HEK293 (cell line): ENCODE results near the gene ENO2.

Experiments used
- BCL11A ChIP-seq: fragments of 450-650 bp; formaldehyde crosslinking; IDR thresholded peaks from 2 replicates; pipeline ENCODE4 v1.5.1; 2016; ENCODE audit warnings: low read depth, missing biosample characterization, missing genetic modification characterization
- HOXC10 ChIP-seq: sonication (generic); formaldehyde crosslinking; IDR thresholded peaks from 2 replicates; pipeline ENCODE4 v1.8.1; 2023; ENCODE audit warnings: mild to moderate bottlenecking, missing genetic modification reagents
- KLF1 ChIP-seq: fragments of 450-650 bp; formaldehyde crosslinking; IDR thresholded peaks from 2 replicates; pipeline ENCODE4 v1.5.1; 2016; ENCODE audit warnings: missing biosample characterization, missing genetic modification characterization
- KLF7 ChIP-seq: fragments of 450-650 bp; formaldehyde crosslinking; IDR thresholded peaks from 2 replicates; pipeline ENCODE4 v1.5.1; 2016; ENCODE audit warnings: missing biosample characterization, missing genetic modification characterization, borderline replicate concordance
- KLF8 ChIP-seq: fragments of 450-650 bp; formaldehyde crosslinking; IDR thresholded peaks from 2 replicates; pipeline ENCODE4 v1.5.1; 2016; ENCODE audit warnings: missing biosample characterization, missing genetic modification characterization
- KLF9 ChIP-seq: fragments of 450-650 bp; formaldehyde crosslinking; IDR thresholded peaks from 2 replicates; pipeline ENCODE4 v1.5.1; 2016; ENCODE audit warnings: missing biosample characterization, missing genetic modification characterization, low read depth
- OSR2 ChIP-seq: fragments of 450-650 bp; formaldehyde crosslinking; IDR thresholded peaks from 2 replicates; pipeline ENCODE4 v1.5.1; 2016; ENCODE audit warnings: missing biosample characterization, missing genetic modification characterization
- PRDM4 ChIP-seq: fragments of 450-650 bp; formaldehyde crosslinking; IDR thresholded peaks from 2 replicates; pipeline ENCODE4 v1.5.1; 2017; ENCODE audit warnings: missing biosample characterization, missing genetic modification characterization
- YY1 ChIP-seq: fragments of 450-650 bp; formaldehyde crosslinking; IDR thresholded peaks from 2 replicates; pipeline ENCODE4 v1.5.1; 2018; ENCODE audit warnings: missing biosample characterization, missing genetic modification characterization
- ZFP3 ChIP-seq: fragments of 450-650 bp; formaldehyde crosslinking; IDR thresholded peaks from 2 replicates; pipeline ENCODE4 v1.5.1; 2016; ENCODE audit warnings: low read depth, missing biosample characterization, missing genetic modification characterization
- ZNF112 ChIP-seq: fragments of 450-650 bp; formaldehyde crosslinking; IDR thresholded peaks from 2 replicates; pipeline ENCODE4 v1.5.0; 2017; ENCODE audit warnings: missing biosample characterization, missing genetic modification characterization
- ZNF132 ChIP-seq: fragments of 450-650 bp; formaldehyde crosslinking; IDR thresholded peaks from 2 replicates; pipeline ENCODE4 v1.5.1; 2017; ENCODE audit warnings: missing biosample characterization, missing genetic modification characterization, borderline replicate concordance
- ZNF138 ChIP-seq: fragments of 450-650 bp; formaldehyde crosslinking; IDR thresholded peaks from 2 replicates; pipeline ENCODE4 v1.5.1; 2016; ENCODE audit warnings: missing biosample characterization, missing genetic modification characterization, borderline replicate concordance
- ZNF174 ChIP-seq: fragments of 450-650 bp; formaldehyde crosslinking; IDR thresholded peaks from 2 replicates; pipeline ENCODE4 v1.5.0; 2017; ENCODE audit warnings: missing biosample characterization, mild to moderate bottlenecking, missing genetic modification characterization
- ZNF2 ChIP-seq: fragments of 450-650 bp; formaldehyde crosslinking; IDR thresholded peaks from 2 replicates; pipeline ENCODE4 v1.5.1; 2016; ENCODE audit warnings: missing biosample characterization, missing genetic modification characterization
- ZNF202 ChIP-seq: fragments of 450-650 bp; formaldehyde crosslinking; IDR thresholded peaks from 2 replicates; pipeline ENCODE4 v1.5.1; 2016; ENCODE audit warnings: missing biosample characterization, missing genetic modification characterization, borderline replicate concordance
- ZNF211 ChIP-seq: fragments of 450-650 bp; formaldehyde crosslinking; IDR thresholded peaks from 2 replicates; pipeline ENCODE4 v1.5.1; 2016; ENCODE audit warnings: low read depth, missing biosample characterization, missing genetic modification characterization
- ZNF302 ChIP-seq: fragments of 450-650 bp; formaldehyde crosslinking; IDR thresholded peaks from 2 replicates; pipeline ENCODE4 v1.5.1; 2016; ENCODE audit warnings: missing biosample characterization, missing genetic modification characterization, low read depth
- ZNF335 ChIP-seq: fragments of 450-650 bp; formaldehyde crosslinking; conservative IDR thresholded peaks from 2 replicates; pipeline ENCODE4 v1.5.1; 2016; ENCODE audit warnings: missing biosample characterization, missing genetic modification characterization
- ZNF423 ChIP-seq: fragments of 450-650 bp; formaldehyde crosslinking; IDR thresholded peaks from 2 replicates; pipeline ENCODE4 v1.5.1; 2016; ENCODE audit warnings: missing biosample characterization, missing genetic modification characterization
- ZNF600 ChIP-seq: fragments of 450-650 bp; formaldehyde crosslinking; IDR thresholded peaks from 2 replicates; pipeline ENCODE4 v1.5.1; 2016; ENCODE audit warnings: missing biosample characterization, missing genetic modification characterization
- ZNF623 ChIP-seq: fragments of 450-650 bp; formaldehyde crosslinking; IDR thresholded peaks from 2 replicates; pipeline ENCODE4 v1.5.1; 2016; ENCODE audit warnings: missing biosample characterization, missing genetic modification characterization
- ZNF660 ChIP-seq: fragments of 450-650 bp; IDR thresholded peaks from 2 replicates; pipeline ENCODE4 v1.5.1; 2018; ENCODE audit warnings: missing biosample characterization, mild to moderate bottlenecking, missing genetic modification characterization
- ZNF707 ChIP-seq: fragments of 450-650 bp; formaldehyde crosslinking; IDR thresholded peaks from 2 replicates; pipeline ENCODE4 v1.5.1; 2016; ENCODE audit warnings: missing biosample characterization, missing genetic modification characterization
- ZNF830 ChIP-seq: fragments of 450-650 bp; IDR thresholded peaks from 2 replicates; pipeline ENCODE4 v1.5.0; 2018; ENCODE audit warnings: missing biosample characterization, missing genetic modification characterization, low read depth, mild to moderate bottlenecking, moderate library complexity
- ZSCAN23 ChIP-seq: fragments of 450-650 bp; formaldehyde crosslinking; IDR thresholded peaks from 2 replicates; pipeline ENCODE4 v1.5.1; 2016; ENCODE audit warnings: missing biosample characterization, missing genetic modification characterization
- ZSCAN30 ChIP-seq: fragments of 450-650 bp; IDR thresholded peaks from 2 replicates; pipeline ENCODE4 v1.5.1; 2018; ENCODE audit warnings: missing biosample characterization, mild to moderate bottlenecking, missing genetic modification characterization, moderate library complexity
- ZSCAN4 ChIP-seq: fragments of 450-650 bp; formaldehyde crosslinking; IDR thresholded peaks from 2 replicates; pipeline ENCODE4 v1.5.1; 2017; ENCODE audit warnings: missing biosample characterization, missing genetic modification characterization
- TF ChIP-seq, protein P1 (sequence below): fragments of 450-650 bp; formaldehyde crosslinking; IDR thresholded peaks from 2 replicates; pipeline ENCODE4 v1.5.1; 2016; ENCODE audit warnings: missing biosample characterization, missing genetic modification characterization
- TF ChIP-seq, protein P2 (sequence below): fragments of 450-650 bp; formaldehyde crosslinking; optimal IDR thresholded peaks from 2 replicates; pipeline ENCODE3; 2016; ENCODE audit warnings: missing biosample characterization, mild to moderate bottlenecking, missing genetic modification characterization
- TF ChIP-seq, protein P3 (sequence below): fragments of 450-650 bp; formaldehyde crosslinking; IDR thresholded peaks from 2 replicates; pipeline ENCODE4 v1.5.1; 2016; ENCODE audit warnings: missing biosample characterization, missing genetic modification characterization
- TF ChIP-seq, protein P4 (sequence below): IDR thresholded peaks from 2 replicates; pipeline ENCODE4 v1.6.1; 2011; ENCODE audit warnings: mild to moderate bottlenecking, low read depth, low read length, borderline replicate concordance

The ENO2 gene

GRCh38 chr12:6944381-6945186, 30.2 kb downstream of the ENO2 start (continued):
- TF ChIP-seq, protein P1, sequence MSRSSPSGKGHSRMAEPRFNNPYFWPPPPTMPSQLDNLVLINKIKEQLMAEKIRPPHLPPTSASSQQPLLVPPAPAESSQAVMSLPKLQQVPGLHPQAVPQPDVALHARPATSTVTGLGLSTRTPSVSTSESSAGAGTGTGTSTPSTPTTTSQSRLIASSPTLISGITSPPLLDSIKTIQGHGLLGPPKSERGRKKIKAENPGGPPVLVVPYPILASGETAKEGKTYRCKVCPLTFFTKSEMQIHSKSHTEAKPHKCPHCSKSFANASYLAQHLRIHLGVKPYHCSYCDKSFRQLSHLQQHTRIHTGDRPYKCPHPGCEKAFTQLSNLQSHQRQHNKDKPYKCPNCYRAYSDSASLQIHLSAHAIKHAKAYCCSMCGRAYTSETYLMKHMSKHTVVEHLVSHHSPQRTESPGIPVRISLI: no peak; the same call in 1 of the 2 replicates
- TF ChIP-seq ZNF707 (tag by site-specific recombination) (no peak), ZNF112 (tag by site-specific recombination) (no peak), HOXC10 (CRISPR knock-in tag) (no peak), KLF8 (tag by site-specific recombination) (peak; percentile 91; the same call in 1 of the 2 replicates), ZNF660 (tag by site-specific recombination) (no peak; the same call in none of the 2 replicates), KLF7 (tag by site-specific recombination) (no peak; the same call in 1 of the 2 replicates), ZNF335 (tag by site-specific recombination) (peak; percentile 95), ZNF830 (tag by site-specific recombination) (no peak), PRDM4 (tag by site-specific recombination) (no peak), ZNF302 (tag by site-specific recombination) (no peak), KLF1 (tag by site-specific recombination) (no peak; the same call in 1 of the 2 replicates), ZNF600 (tag by site-specific recombination) (peak; percentile 98), ZNF623 (no peak), ZNF174 (no peak), ZNF423 (tag by site-specific recombination) (0 out of 2 replicates have a peak, but pooled peaks have one; percentile 33), YY1 (tag by site-specific recombination) (no peak), ZSCAN23 (tag by site-specific recombination) (no peak), OSR2 (tag by site-specific recombination) (no peak), ZFP3 (tag by site-specific recombination) (no peak), ZNF202 (tag by site-specific recombination) (no peak), ZSCAN4 (tag by site-specific recombination) (no peak), ZNF211 (no peak), ZNF132 (tag by site-specific recombination) (no peak), ZNF138 (no peak), KLF9 (peak; percentile 56; the same call in 1 of the 2 replicates), BCL11A (tag by site-specific recombination) (peak; percentile 87), ZNF2 (tag by site-specific recombination) (peak; percentile 78; the same call in 1 of the 2 replicates), ZSCAN30 (tag by site-specific recombination) (peak; percentile 58; the same call in 1 of the 2 replicates)
- TF ChIP-seq, protein P2, sequence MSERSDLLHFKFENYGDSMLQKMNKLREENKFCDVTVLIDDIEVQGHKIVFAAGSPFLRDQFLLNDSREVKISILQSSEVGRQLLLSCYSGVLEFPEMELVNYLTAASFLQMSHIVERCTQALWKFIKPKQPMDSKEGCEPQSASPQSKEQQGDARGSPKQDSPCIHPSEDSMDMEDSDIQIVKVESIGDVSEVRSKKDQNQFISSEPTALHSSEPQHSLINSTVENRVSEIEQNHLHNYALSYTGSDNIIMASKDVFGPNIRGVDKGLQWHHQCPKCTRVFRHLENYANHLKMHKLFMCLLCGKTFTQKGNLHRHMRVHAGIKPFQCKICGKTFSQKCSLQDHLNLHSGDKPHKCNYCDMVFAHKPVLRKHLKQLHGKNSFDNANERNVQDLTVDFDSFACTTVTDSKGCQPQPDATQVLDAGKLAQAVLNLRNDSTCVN: peak; percentile 69
- TF ChIP-seq, protein P3, sequence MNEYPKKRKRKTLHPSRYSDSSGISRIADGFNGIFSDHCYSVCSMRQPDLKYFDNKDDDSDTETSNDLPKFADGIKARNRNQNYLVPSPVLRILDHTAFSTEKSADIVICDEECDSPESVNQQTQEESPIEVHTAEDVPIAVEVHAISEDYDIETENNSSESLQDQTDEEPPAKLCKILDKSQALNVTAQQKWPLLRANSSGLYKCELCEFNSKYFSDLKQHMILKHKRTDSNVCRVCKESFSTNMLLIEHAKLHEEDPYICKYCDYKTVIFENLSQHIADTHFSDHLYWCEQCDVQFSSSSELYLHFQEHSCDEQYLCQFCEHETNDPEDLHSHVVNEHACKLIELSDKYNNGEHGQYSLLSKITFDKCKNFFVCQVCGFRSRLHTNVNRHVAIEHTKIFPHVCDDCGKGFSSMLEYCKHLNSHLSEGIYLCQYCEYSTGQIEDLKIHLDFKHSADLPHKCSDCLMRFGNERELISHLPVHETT: peak; percentile 70
- TF ChIP-seq, protein P4, sequence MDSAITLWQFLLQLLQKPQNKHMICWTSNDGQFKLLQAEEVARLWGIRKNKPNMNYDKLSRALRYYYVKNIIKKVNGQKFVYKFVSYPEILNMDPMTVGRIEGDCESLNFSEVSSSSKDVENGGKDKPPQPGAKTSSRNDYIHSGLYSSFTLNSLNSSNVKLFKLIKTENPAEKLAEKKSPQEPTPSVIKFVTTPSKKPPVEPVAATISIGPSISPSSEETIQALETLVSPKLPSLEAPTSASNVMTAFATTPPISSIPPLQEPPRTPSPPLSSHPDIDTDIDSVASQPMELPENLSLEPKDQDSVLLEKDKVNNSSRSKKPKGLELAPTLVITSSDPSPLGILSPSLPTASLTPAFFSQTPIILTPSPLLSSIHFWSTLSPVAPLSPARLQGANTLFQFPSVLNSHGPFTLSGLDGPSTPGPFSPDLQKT: no peak; the same call in 1 of the 2 replicates
